ENCODE data around the gene FZD8.

FZD8 gene

DNA sequence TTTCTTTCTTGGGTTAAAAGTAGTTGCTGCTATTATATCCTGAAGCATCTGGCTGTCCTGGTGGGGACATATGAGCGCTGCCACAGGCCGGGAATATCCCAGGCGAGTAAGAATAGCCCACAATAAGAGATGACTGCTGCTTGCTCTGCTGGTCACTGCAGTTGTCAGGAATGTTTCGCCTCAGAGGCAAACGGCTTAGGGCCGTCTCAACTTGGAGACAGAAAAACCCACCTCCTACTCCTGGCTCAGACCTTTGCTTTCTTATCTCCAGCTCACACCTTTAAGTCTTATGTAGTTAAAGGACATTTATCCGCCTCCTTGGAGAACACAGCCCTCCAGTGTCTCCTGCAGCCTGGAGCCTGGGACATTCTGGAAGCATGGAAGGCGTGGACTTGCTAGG lies 36.9 kb downstream of the FZD8 start, which contains the start of gene GJD4:
GJD4 (plus strand) TSS at position 151 of the 400 bp plus-strand sequence; CDS start at position 378, 227 bp downstream.
- DNase-seq: no peak

DNA sequence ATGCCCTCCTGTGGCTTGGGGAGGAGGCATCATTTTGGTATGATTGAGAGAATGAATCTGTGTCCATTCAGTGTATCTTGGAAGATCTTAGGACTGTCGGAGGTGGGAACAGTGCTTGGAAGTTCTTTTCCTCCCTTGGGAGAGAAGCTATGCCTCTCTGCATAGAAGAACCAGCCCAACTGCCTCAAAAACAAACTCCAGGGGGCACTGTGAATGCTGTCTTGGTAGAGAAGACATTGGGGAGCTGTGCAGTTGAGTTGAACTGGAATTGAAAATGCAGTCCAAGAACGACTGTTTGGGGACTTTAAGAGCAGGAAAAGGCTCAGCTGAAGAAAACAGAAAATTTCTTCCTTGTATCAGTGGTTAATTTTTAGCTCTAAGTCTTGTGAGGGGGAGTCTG lies 41.9 kb downstream of the FZD8 start:
- no peak for DNase-seq

GRCh38 chr10:35598379-35598778 lies 43.7 kb downstream of the FZD8 start:
- no peak for DNase-seq

- no peak for DNase-seq
Observed at GRCh38 chr10:35595106-35595505, 47.0 kb downstream of the FZD8 start.

GRCh38 chr10:35594115-35595079 lies 47.7 kb downstream of the FZD8 start:
- DNase-seq: no peak

- no peak for DNase-seq
Observed at GRCh38 chr10:35592441-35592840, 49.7 kb downstream of the FZD8 start.

DNA sequence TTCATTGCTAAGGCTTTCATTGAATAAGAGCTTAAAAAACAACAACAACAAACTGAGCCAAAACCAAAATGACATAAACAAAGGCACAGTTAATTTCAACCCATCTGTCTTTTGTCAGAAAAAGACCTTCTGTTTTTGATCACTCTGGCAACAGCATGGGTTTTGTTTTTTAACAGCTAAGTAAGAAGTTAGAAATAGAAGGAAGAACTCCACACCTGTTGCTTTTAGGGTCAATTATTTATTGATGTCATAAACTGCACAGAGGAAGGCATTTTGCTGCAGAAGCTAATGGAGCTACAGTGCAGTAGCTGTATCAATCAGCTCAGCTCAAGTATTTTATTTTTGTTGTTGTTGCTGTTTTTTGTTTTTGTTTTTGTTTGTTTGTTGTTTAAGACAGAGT lies 53.3 kb downstream of the FZD8 start:
- DNase-seq: no peak

Data from EL (cell line).